IgD-negative memory B cell (primary cell): ENCODE data around the gene KAT2B. TPM values are rescaled to one million over a fixed set of nuclear protein-coding genes. Genes with fewer than 3 reads are reported as not detected.
A peak's percentile ranks its signal among the peaks of the same experiment; 100 is the strongest.

Experiments used
- H3K27ac Mint-ChIP-seq, 3 donors: one replicate each; pipeline ENCODE4 v1.8.0; 2020 to 2022; ENCODE audit warnings: mild to moderate bottlenecking in 3 of 3, mixed read lengths in 3 of 3, moderate library complexity in 1 of 3
- H3K27me3 Mint-ChIP-seq: one replicate; pipeline ENCODE4 v1.8.0; 2021; ENCODE audit warnings: mixed read lengths
- H3K36me3 Mint-ChIP-seq: one replicate; pipeline ENCODE4 v1.8.0; 2020; ENCODE audit warnings: mild to moderate bottlenecking, mixed read lengths
- H3K4me1 Mint-ChIP-seq, 3 donors: one replicate each; pipeline ENCODE4 v1.8.0; 2020 to 2022; ENCODE audit warnings: mixed read lengths in 3 of 3, mild to moderate bottlenecking in 1 of 3
- H3K4me3 Mint-ChIP-seq, 4 donors: one replicate each; pipeline ENCODE4 v1.8.0; 2020 to 2022; ENCODE audit warnings: mild to moderate bottlenecking in 4 of 4, mixed read lengths in 4 of 4, moderate library complexity in 3 of 4
- H3K9me3 Mint-ChIP-seq, 3 donors: one replicate each; pipeline ENCODE4 v1.8.0; 2020 to 2021; ENCODE audit warnings: mixed read lengths in 3 of 3, mild to moderate bottlenecking in 1 of 3
- polyA plus RNA-seq: library from polyadenylated mRNA; unstranded; fragments of 300-500 nt; fragmentation: Illumina TruSeq; gene quantifications from one replicate; pipeline ENCODE4 v1.2.3, GENCODE V29; 2021

KAT2B gene
- polyA plus RNA-seq, 1 donor from 2014 or later = 4.8 TPM

DNA sequence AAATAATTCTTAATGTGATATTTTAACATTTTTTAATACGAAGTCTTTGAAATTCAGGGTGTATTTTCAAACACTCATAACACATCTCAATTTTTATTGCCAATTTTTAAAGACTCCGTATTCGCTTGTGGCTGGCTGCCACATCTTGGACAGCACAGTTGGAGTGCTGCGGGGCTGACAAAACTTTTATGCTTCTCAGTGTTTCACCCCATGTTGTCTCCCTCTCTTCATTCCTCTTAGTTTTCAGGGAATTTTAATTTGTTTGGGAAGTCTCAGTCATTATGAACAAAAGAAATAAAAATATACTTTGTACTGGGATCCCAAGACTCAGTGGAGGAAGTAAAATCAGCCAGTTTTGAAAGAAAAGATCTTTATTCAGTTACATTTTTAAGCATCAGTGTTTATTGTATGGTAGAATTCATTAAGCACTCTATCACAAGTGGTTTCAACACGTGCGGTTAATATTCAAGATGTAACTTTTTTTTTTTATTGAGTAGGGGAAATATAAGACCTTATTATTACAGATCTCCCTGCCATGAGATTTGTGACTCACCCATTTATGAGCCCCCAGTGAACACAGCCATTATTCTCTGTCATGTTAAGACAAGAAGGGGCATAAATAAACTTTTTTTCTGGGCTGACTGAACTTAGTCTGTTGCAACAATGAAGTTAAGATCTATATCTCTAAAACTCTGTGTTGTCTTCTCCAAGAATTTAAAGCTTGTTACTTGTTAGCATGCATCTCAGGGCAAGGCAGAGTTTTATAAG lies 26.8 kb downstream of the KAT2B start:
- Mint-ChIP-seq H3K4me1 (peaks cover 17 to 44% (median 32%) of the 10 kb centered on the region in 3 donors), H3K36me3 (peaks cover under 1% of the 10 kb centered on the region), H3K9me3 (no peaks in the 10 kb centered on the region), H3K27ac (no peak overlapping the region), H3K4me3 (no peak overlapping the region), H3K27me3 (no peaks in the 10 kb centered on the region)

DNA sequence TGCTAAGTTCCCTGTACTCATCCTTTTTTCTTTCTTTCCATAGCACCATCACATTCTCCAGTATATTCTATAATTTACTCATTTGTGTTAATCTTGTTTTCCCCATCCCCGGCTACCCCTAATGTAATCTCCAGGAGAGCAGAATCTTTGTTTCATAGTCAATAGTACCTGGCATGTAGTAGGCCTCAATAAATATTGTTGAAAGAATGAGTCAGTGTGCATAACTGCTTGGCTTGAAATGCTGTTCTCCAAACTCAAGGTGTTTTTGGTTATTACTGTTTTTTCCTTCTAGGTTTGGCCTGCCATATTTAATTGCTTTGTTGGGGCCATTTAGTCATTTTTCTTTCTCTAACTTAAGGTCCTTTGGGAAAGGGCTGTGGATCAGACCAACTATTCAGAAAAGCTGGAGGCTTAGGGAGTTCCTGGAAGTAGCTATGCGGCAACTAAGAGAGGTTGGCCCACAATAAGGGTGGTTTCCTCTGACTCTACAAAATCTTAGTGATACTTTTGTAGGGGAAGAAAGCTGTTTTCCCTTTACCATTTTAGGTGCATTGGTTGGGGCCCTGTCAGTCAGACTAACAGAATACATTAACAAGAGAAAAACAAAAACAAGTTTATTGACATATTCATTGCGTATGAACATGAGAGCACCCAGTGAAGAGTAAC lies 28.4 kb downstream of the KAT2B start:
- H3K27ac Mint-ChIP-seq = peak overlapping the region in 1 of 3 donors; percentile 24
- no peaks in the 10 kb centered on the region for H3K27me3 Mint-ChIP-seq
- no peak overlapping the region for H3K4me3 Mint-ChIP-seq
- H3K9me3 Mint-ChIP-seq = no peaks in the 10 kb centered on the region
- peaks cover 9 to 37% (median 32%) of the 10 kb centered on the region in 3 donors for H3K4me1 Mint-ChIP-seq
- H3K36me3 Mint-ChIP-seq = peaks cover 2% of the 10 kb centered on the region

DNA sequence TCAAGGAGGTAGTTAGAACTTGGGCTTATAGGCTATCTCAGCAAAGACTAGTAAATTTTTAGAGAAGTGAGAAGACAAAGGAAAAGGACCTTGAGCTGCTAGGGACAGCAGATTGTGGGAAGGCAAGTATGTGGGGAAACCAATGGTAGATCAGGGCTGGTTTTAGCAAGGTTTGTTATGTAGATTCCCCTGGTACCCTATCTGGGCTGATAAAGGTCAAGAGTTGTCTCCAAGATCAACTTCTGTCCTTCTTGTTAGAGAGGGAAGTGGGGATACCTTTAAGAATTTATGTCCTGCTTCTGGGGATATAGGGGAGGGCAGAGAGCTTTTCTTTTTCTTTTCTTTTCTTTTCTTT lies 28.9 kb downstream of the KAT2B start:
- H3K4me1 Mint-ChIP-seq = peaks cover 7 to 32% (median 29%) of the 10 kb centered on the region in 3 donors
- H3K4me3 Mint-ChIP-seq = no peak overlapping the region
- no peaks in the 10 kb centered on the region for H3K27me3 Mint-ChIP-seq
- peaks cover 5% of the 10 kb centered on the region for H3K36me3 Mint-ChIP-seq
- peak overlapping the region in 1 of 3 donors; percentile 24 for H3K27ac Mint-ChIP-seq
- H3K9me3 Mint-ChIP-seq = no peaks in the 10 kb centered on the region

DNA sequence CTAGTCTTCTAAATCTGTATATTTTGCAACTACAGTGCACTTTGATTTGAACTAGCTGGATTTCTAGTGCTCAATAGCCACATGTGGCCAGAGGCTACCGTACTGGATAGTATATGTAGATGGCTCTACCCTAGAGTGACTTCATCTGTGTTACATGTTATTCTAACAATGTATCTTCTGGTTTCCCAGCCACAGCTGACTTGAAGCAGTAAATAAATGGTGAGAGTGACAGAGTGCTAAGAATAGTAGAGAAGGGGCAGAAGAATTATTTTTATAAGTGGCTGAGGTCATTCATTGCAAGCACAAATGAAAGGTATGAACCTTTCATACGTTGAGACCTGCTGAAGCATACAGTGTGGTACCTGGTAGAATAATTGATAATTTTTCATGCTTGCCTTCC lies 30.9 kb downstream of the KAT2B start:
- Mint-ChIP-seq H3K4me1 (peaks cover 4 to 21% (median 17%) of the 10 kb centered on the region in 3 donors), H3K9me3 (no peaks in the 10 kb centered on the region), H3K36me3 (peaks cover 5% of the 10 kb centered on the region), H3K27ac (no peak overlapping the region), H3K4me3 (no peak overlapping the region), H3K27me3 (no peaks in the 10 kb centered on the region)

DNA sequence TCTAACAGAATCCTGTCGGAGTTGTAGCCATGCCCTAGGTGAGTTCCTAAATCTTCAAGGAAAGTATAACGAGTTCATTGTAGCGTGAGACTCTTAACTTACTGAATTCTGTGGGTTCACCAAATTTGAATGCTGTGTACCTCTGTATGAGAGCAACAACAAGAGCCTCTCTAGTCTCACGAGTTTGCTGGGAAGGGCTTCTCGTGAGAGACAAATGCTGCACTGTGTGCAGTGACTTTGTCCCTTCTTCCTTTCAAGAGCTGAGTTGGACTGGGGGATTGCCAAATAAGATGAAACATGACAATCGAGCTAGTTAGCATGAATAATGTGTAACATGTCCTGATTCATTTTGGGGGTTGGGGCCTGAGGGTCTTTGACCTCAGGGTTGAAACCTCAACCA lies 32.2 kb downstream of the KAT2B start:
- Mint-ChIP-seq H3K4me3 (no peak overlapping the region), H3K27me3 (no peaks in the 10 kb centered on the region), H3K9me3 (no peaks in the 10 kb centered on the region), H3K27ac (no peak overlapping the region), H3K4me1 (peaks cover 0 to 18% (median 17%) of the 10 kb centered on the region in 3 donors), H3K36me3 (peaks cover 8% of the 10 kb centered on the region)

DNA sequence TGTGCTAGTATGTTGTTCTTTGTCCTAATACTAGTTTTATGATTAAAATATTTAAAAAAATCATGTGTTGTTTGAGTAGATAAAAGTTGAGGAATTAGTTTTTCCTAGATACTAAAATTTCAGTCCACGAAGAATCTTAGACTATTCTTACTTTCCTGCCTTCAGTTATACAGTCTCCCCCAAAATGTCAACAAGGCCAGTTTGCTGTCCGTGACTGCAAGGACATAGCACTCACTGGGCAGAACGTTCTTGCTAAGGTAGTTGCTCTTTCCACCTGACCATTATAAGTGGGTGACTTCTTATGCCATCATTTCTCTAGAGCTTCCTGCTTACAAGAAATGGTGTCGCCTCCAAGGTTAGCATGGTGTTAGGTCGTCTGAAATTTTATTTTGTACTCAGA lies 32.8 kb downstream of the KAT2B start:
- Mint-ChIP-seq H3K4me3 (no peak overlapping the region), H3K4me1 (peaks cover 0 to 18% (median 17%) of the 10 kb centered on the region in 3 donors), H3K36me3 (peaks cover 8% of the 10 kb centered on the region), H3K27ac (no peak overlapping the region), H3K9me3 (no peaks in the 10 kb centered on the region), H3K27me3 (no peaks in the 10 kb centered on the region)

DNA sequence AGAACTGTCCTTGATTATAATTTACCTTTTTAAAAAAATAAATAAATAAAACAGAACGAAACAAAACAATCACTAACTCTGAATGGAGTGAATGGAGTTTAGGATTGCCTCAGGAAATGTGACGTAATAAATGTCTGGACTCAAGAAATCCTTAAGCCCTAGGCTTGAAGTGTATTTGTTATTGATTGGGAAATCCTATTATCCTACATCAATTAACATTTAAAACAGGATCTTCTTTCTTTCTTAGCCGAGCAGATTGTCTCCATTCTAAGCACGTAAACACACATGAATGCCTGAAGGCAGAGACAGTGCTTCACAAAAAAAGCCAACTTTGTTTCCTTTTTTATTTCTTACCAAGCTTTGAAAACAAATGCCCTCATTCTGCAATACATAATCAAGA lies 33.4 kb downstream of the KAT2B start:
- Mint-ChIP-seq H3K27ac (no peak overlapping the region), H3K4me3 (no peak overlapping the region), H3K27me3 (no peaks in the 10 kb centered on the region), H3K4me1 (peaks cover 0 to 12% (median 10%) of the 10 kb centered on the region in 3 donors), H3K9me3 (no peaks in the 10 kb centered on the region), H3K36me3 (peaks cover 8% of the 10 kb centered on the region)

DNA sequence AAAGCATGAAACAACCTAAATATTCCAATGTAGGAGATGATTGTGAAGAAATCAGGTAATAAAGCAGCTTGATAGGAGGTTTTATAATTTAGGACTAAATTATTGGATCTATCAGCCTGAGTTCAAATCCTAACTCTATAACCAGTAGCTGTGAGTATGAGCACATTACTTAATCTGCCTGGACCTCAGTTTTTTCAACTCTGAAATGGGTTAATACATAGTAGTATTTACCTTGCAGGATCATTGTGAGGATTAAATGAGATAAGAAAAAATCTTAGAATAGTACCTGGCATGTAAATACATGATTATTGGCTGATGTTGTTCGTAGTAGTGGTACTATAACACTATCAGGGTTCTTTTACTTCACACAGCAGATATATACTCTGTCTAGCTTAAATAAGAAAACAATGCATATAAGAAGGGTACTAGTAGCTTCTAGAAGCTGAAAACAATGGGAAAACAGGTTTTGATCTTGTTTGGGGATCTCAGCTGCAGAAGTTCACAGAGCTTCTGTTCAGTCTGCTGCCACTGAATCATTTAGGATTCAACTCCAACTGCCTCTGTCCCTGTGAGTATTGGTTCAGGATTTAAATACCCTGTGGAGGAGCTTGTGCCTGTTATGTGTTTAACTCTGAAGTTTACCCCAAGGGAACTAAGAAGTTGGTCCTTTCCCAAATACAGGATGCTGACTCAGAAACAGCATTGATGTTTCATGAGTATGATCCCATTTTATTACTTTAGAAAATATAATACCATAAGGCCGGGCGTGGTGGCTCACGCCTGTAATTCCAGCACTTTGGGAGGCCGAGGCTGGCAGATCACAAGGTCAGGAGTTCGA lies 34.2 kb downstream of the KAT2B start:
- Mint-ChIP-seq H3K36me3 (peaks cover 8% of the 10 kb centered on the region), H3K4me1 (peaks cover 0 to 6% (median 4%) of the 10 kb centered on the region in 3 donors), H3K27ac (no peak overlapping the region), H3K27me3 (no peaks in the 10 kb centered on the region), H3K4me3 (no peak overlapping the region), H3K9me3 (no peaks in the 10 kb centered on the region)

DNA sequence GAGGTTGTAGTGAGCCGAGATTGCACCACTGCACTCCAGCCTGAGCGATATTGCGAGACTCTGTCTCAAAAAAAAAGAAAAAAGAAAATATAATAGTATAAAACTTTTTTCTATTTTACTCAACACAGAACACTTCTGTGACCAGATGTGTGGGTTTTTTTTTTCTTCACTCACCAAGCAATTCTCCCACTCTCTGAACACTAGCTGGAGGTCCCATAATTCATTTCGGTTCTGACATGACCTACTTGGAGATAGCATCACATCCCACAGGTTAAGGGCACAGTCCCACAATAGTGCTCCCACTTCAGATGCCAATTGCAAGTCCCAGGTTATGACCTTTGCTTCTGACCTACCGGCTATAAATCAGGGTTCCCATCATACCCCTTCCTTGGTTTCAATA lies 35.0 kb downstream of the KAT2B start:
- Mint-ChIP-seq H3K36me3 (peaks cover 8% of the 10 kb centered on the region), H3K27ac (no peak overlapping the region), H3K4me1 (peaks cover 3 to 7% (median 6%) of the 10 kb centered on the region in 3 donors)

DNA sequence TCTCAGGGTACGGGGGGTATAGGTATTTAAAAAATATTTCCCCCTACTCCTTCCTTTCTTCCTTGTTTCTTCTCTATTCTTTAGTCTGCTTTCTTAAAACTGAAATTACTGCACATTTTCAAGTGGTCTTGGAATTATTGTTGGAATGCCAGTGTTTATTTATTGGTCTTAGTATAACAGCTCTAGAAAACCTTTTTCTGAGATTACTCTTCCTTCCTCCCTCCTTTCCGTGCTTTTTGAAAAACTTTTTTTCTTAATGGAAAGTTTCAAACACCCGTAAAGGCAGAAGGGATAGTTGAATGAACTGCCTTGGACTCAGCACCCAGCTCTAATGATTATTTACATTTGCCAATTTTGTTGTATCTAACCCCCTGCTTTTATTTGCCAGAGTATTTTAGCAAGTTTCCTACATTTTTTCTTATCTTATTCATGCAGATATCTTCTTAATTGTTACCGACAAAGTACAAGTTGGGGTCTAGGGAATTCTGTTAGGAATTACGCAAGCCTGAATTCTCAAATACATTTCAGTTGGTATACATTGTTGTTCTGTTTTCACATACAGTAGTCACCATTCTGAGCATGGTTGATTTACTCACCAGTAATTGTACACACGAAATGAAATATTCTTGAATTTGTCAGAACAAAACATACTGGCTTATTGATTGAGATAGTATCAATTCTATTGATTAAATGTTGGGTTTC lies 36.2 kb downstream of the KAT2B start:
- Mint-ChIP-seq H3K27ac (no peak overlapping the region), H3K36me3 (peaks cover 8% of the 10 kb centered on the region), H3K27me3 (no peaks in the 10 kb centered on the region), H3K4me3 (no peak overlapping the region), H3K4me1 (peaks cover 9 to 16% (median 10%) of the 10 kb centered on the region in 3 donors), H3K9me3 (no peaks in the 10 kb centered on the region)

More for the DNA sequence above, 35.0 kb downstream of the KAT2B start:
- Mint-ChIP-seq H3K27me3 (no peaks in the 10 kb centered on the region), H3K9me3 (no peaks in the 10 kb centered on the region), H3K4me3 (no peak overlapping the region)

DNA sequence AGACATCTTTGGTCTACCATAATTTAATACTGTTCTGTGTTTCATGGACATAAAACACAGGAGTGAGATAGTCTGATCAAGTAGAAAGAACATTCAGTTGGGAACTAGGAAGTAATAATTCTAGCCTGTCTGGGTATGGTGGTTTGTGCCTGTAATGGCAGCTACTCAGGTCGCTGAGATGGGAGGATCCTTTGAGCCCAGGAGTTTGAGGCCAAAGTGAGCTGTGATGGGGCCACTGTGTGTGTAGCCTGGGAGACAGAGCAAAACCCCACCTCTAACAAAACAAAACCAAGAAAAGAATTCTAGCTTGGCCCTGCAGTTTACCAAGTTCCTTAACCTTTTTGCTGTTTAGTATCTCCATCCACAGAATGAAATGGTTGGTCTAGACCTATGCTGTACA lies 36.8 kb downstream of the KAT2B start:
- H3K9me3 Mint-ChIP-seq = no peaks in the 10 kb centered on the region
- peaks cover 7% of the 10 kb centered on the region for H3K36me3 Mint-ChIP-seq
- peak overlapping the region in 1 of 3 donors; percentile 63 for H3K27ac Mint-ChIP-seq
- peaks cover 9 to 16% (median 10%) of the 10 kb centered on the region in 3 donors for H3K4me1 Mint-ChIP-seq
- no peak overlapping the region for H3K4me3 Mint-ChIP-seq
- no peaks in the 10 kb centered on the region for H3K27me3 Mint-ChIP-seq

DNA sequence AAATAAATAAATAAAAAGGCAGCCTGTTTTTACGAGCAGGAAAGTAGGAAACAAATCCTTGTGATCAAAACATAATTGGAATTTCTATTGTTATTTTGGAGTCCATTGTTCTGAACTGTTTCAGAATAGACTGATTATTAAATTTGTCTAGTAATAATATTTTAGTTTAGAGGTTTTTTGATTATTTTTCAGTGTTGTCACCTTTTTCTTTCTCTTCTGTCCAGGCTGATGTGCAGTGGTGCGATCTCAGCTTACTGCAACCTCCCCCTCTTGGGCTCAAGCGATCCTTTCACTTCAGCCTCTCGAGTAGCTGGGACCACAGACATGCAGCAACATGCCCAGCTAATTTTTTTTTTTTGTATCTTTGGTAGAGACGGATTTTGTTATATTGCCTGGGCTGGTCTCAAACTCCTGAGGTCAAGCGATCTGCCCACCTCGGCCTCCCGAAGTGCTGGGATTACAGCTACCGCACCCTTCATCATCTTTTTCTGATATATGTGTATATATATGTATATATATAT lies 38.0 kb downstream of the KAT2B start:
- no peaks in the 10 kb centered on the region for H3K27me3 Mint-ChIP-seq
- peaks cover 9 to 16% (median 11%) of the 10 kb centered on the region in 3 donors for H3K4me1 Mint-ChIP-seq
- H3K9me3 Mint-ChIP-seq = no peaks in the 10 kb centered on the region
- H3K36me3 Mint-ChIP-seq = peaks cover 5% of the 10 kb centered on the region
- H3K27ac Mint-ChIP-seq = no peak overlapping the region
- H3K4me3 Mint-ChIP-seq = no peak overlapping the region

DNA sequence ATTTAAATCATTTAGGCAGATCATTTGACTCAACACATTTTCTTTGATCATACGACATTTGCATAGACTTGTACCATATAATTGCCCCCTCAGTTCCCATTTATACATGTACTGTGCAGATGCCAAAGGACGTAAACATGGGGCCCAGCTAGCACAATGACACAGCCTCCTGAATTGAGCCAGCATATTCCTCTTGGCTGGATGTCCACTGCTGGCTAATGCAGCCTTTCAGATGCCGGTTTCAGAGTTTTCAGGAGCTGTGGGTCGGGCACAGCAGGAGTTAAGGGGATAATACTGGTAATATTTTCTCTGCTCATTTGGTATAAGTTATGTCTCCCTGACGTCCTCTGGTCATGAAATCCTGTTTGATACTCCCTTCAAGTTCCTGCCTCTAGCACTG lies 39.4 kb downstream of the KAT2B start:
- peaks cover 2% of the 10 kb centered on the region for H3K36me3 Mint-ChIP-seq
- H3K9me3 Mint-ChIP-seq = no peaks in the 10 kb centered on the region
- peaks cover 13 to 19% (median 16%) of the 10 kb centered on the region in 3 donors for H3K4me1 Mint-ChIP-seq
- peak overlapping the region in 1 of 3 donors; percentile 35 for H3K27ac Mint-ChIP-seq
- H3K27me3 Mint-ChIP-seq = no peaks in the 10 kb centered on the region
- no peak overlapping the region for H3K4me3 Mint-ChIP-seq

DNA sequence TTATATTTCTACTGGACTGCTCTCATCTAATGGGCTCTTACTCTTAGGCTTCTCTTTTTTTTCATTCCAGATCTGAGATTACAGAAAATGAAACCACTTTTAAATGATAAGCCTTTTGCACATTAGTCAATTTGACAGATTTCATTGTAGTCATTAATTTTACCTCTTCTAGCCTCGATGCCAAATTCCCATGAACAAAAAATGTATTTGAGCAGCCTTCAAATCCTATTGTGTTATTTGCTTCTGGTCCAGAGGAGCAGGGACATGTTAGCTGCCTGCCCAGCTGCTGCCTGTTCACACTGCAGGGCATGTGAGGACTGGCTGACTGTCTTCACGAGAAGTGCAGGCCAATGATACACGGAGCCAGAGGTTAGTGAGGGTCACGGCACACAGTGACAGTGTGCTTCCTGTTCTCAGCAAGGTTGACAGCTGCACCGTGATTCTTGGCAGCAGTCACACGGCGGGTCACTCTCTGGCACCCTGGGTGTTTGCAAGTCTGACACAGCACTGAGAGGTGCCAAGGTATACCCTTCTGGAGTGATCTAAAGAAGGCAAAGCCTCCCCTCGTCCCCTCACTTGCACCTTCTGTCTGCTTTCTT lies 40.8 kb downstream of the KAT2B start:
- peaks cover 13 to 19% (median 16%) of the 10 kb centered on the region in 3 donors for H3K4me1 Mint-ChIP-seq
- no peaks in the 10 kb centered on the region for H3K27me3 Mint-ChIP-seq
- H3K9me3 Mint-ChIP-seq = no peaks in the 10 kb centered on the region
- H3K36me3 Mint-ChIP-seq = peaks cover 6% of the 10 kb centered on the region
- peak overlapping the region in 1 of 3 donors; percentile 84 for H3K27ac Mint-ChIP-seq
- peak overlapping the region in 1 of 4 donors; percentile 78 for H3K4me3 Mint-ChIP-seq
